GM12878 (cell line): ENCODE data around the gene GABRB1. TPM values are rescaled to one million over a fixed set of nuclear protein-coding genes. Genes with fewer than 3 reads are reported as not detected.

Experiments used
- ATAC-seq: fragments of 200-7000 bp; cut with Tn5 transposase; 3 replicates; pipeline ENCODE4 v1.9.1; 2020; ENCODE audit warnings: mild to moderate bottlenecking, moderate library complexity
- BruUV-seq: library from RNA; stranded (reverse); fragments of 400-500 nt; replicated peaks from 2 replicates; lab custom pipeline; 2021; lab: Mats Ljungman, UMichigan
- CTCF ChIA-PET: fragments of 300-600 bp; sonication (Branson Sonifier 250); formaldehyde crosslinking; extraction: SDS; loops from one replicate; lab custom pipeline; 2021; ENCODE audit warnings: inconsistent platforms; lab: Yijun Ruan, JAX
- POLR2A ChIA-PET: fragments of 350-600 bp; formaldehyde crosslinking; extraction: SDS; loops from one replicate; lab custom pipeline; 2021; ENCODE audit warnings: inconsistent platforms; lab: Charles Lee
- RAD21 ChIA-PET: fragments of 300-600 bp; sonication (Branson Sonifier 250); formaldehyde crosslinking; loops from one replicate; lab custom pipeline; 2023; ENCODE audit warnings: antibody characterized with exemption; ENCODE audit not compliant: unreplicated experiment; lab: Charles Lee
- SMC1A ChIA-PET: fragments of 300-600 bp; sonication (Branson Sonifier 250); formaldehyde crosslinking; loops from one replicate; lab custom pipeline; 2023; ENCODE audit not compliant: unreplicated experiment, uncharacterized antibody; lab: Charles Lee
- DNase-seq: peaks from one replicate; pipeline ENCODE4 v3.0.0-alpha.2; 2011; ENCODE audit warnings: low read depth, low spot score
- FAIRE-seq: peaks from 3 replicates; lab custom pipeline; 2011; peaks lifted over from hg19 to GRCh38; lab: Jason Lieb, UNC
- H2AFZ ChIP-seq: 2 replicates; pipeline ENCODE4 v1.6.0; 2011; ENCODE audit warnings: low read depth, low read length, control low read depth; ENCODE audit not compliant: control insufficient read depth
- H3K27ac ChIP-seq: 2 replicates; pipeline ENCODE4 v1.5.1; 2011; ENCODE audit warnings: control low read depth; ENCODE audit not compliant: control insufficient read depth, insufficient read depth
- H3K27me3 ChIP-seq, 2 experiments: replicated peaks in 1 of 2; 2 replicates each; pipeline versions ENCODE4 v1.6.0 to v1.6.1; 2011; ENCODE audit warnings: low read length in 1 of 2; ENCODE audit not compliant: control insufficient read depth in 2 of 2, insufficient read depth in 2 of 2
- H3K36me3 ChIP-seq, 2 experiments: 2 replicates each; pipeline ENCODE4 v1.5.1; 2011; ENCODE audit warnings: low read length in 1 of 2; ENCODE audit not compliant: control insufficient read depth in 2 of 2, insufficient read depth in 2 of 2
- H3K4me1 ChIP-seq: 2 replicates; pipeline ENCODE4 v1.6.1; 2011; ENCODE audit warnings: mild to moderate bottlenecking, low read length, moderate library complexity, mixed read lengths; ENCODE audit not compliant: control insufficient read depth, insufficient read depth
- H3K4me2 ChIP-seq: 2 replicates; pipeline ENCODE4 v1.6.0; 2011; ENCODE audit warnings: control low read depth; ENCODE audit not compliant: control insufficient read depth, insufficient read depth
- H3K4me3 ChIP-seq: fragments of 200-600 bp; sonication (generic); 2 replicates; pipeline ENCODE4 v1.5.1; 2016
- H3K79me2 ChIP-seq: 2 replicates; pipeline ENCODE4 v1.6.0; 2011; ENCODE audit warnings: low read length; ENCODE audit not compliant: control insufficient read depth, insufficient read depth
- H3K9ac ChIP-seq: 2 replicates; pipeline ENCODE4 v1.8.0; 2011; ENCODE audit warnings: low read length, control low read depth, mixed read lengths; ENCODE audit not compliant: control insufficient read depth, insufficient read depth
- H3K9me3 ChIP-seq: replicated peaks from 3 replicates; pipeline ENCODE4 v1.5.1; 2011; ENCODE audit warnings: mild to moderate bottlenecking, low read length; ENCODE audit not compliant: control insufficient read depth, insufficient read depth
- H4K20me1 ChIP-seq: 2 replicates; pipeline ENCODE4 v1.6.0; 2011; ENCODE audit not compliant: control insufficient read depth, insufficient read depth
- CEBPB ChIP-seq, 2 experiments: fragments of 150-350 bp in 1 of 2; IDR thresholded peaks; 2 replicates each; pipeline ENCODE4 v1.6.1; 2012 to 2014; ENCODE audit warnings: low read depth in 2 of 2, low read length in 2 of 2, borderline replicate concordance in 1 of 2, inconsistent platforms in 1 of 2
- CHD1 ChIP-seq: IDR thresholded peaks from 2 replicates; pipeline ENCODE4 v1.6.1; 2012; ENCODE audit warnings: low read depth, low read length, improper control_type of control experiment
- E2F4 ChIP-seq: IDR thresholded peaks from 2 replicates; pipeline ENCODE4 v1.6.1; 2012; ENCODE audit warnings: low read depth, low read length, improper control_type of control experiment
- FOS ChIP-seq: IDR thresholded peaks from 3 replicates; pipeline ENCODE4 v1.6.1; 2011; ENCODE audit warnings: borderline replicate concordance; ENCODE audit not compliant: insufficient read length; ENCODE audit errors: extremely low read depth
- HDAC6 ChIP-seq: fragments of 200-600 bp; sonication (generic); IDR thresholded peaks from one replicate; pipeline ENCODE4 v1.8.0; 2017; ENCODE audit warnings: antibody characterized with exemption; ENCODE audit not compliant: unreplicated experiment
- KAT2A ChIP-seq: conservative IDR thresholded peaks from 2 replicates; pipeline ENCODE4 v1.6.1; 2011; ENCODE audit warnings: low read depth, low read length; ENCODE audit not compliant: control insufficient read depth
- LARP7 ChIP-seq: fragments of 450-650 bp; IDR thresholded peaks from 2 replicates; pipeline ENCODE4 v1.6.1; 2017; ENCODE audit warnings: mild to moderate bottlenecking
- MTA3 ChIP-seq: IDR thresholded peaks from 2 replicates; pipeline ENCODE4 v1.6.1; 2012; ENCODE audit warnings: low read length, inconsistent platforms, borderline replicate concordance
- POLR2AphosphoS5 ChIP-seq: IDR thresholded peaks from 2 replicates; pipeline ENCODE4 v1.6.1; 2011; ENCODE audit warnings: mild to moderate bottlenecking, low read length, inconsistent platforms
- RBBP5 ChIP-seq: fragments of 200-600 bp; sonication (generic); conservative IDR thresholded peaks from 2 replicates; pipeline ENCODE4 v1.6.1; 2016
- RUNX3 ChIP-seq: IDR thresholded peaks from 2 replicates; pipeline ENCODE4 v1.6.1; 2012; ENCODE audit warnings: low read length, inconsistent platforms
- USF1 ChIP-seq: IDR thresholded peaks from 2 replicates; pipeline ENCODE4 v1.6.1; 2011; ENCODE audit warnings: borderline replicate concordance, low read depth, mild to moderate bottlenecking, moderate library complexity, mixed read lengths, low read length; ENCODE audit not compliant: insufficient read depth; ENCODE audit errors: extremely low read length
- ZNF274 ChIP-seq: IDR thresholded peaks from one replicate; pipeline ENCODE4 v1.8.0; 2011; ENCODE audit not compliant: insufficient read length, insufficient read depth
- ZZZ3 ChIP-seq: IDR thresholded peaks from 2 replicates; pipeline ENCODE4 v1.6.1; 2011; ENCODE audit warnings: low read depth; ENCODE audit not compliant: control insufficient read depth, insufficient read length
- WGBS: methylation state at CpG from one replicate; pipeline ENCODE4 v1.1.6; 2016; ENCODE audit warnings: low lambda C conversion rate; ENCODE audit not compliant: insufficient replicate concordance, insufficient coverage; ENCODE audit errors: missing lambda C conversion rate; 5-methylcytosine and 5-hydroxymethylcytosine counted together
- in situ Hi-C: fragments of 300-500 bp; cut with MboI; formaldehyde crosslinking; loops from 9 replicates; pipeline ENCODE4 v1.14.3; 2018; ENCODE audit warnings: mixed read lengths
- intact Hi-C: fragments of 100-400 bp; cut with micrococcal nuclease; formaldehyde crosslinking; loops from one replicate; pipeline ENCODE4 v1.14.2; 2022; ENCODE audit not compliant: unreplicated experiment
- polyA plus RNA-seq, 11 experiments: library from polyadenylated mRNA; depleted of rRNA in 4 of 11; unstranded in 6 of 11; stranded (reverse) in 5 of 11; fragments of >200 nt; fragmentation: Nextera tagmentation in 4 of 11; fragmentation: Illumina TruSeq in 1 of 11; extraction: Ambion mirVana in 4 of 11; extraction: Trizol in 1 of 11; gene quantifications; 1 replicate in 1 of 11; 2 replicates in 10 of 11; pipeline versions ENCODE4 v1.2.1 to v1.2.3, GENCODE V29; 2011 to 2016; ENCODE audit warnings: inconsistent platforms in 2 of 11, missing spikeins in 2 of 11, low read depth in 1 of 11
- total RNA-seq, 4 experiments: library from RNA; depleted of rRNA in 3 of 4; stranded (reverse); fragments of >200 nt in 3 of 4; fragmentation: Illumina TruSeq in 1 of 4; extraction: Trizol in 1 of 4; gene quantifications; 2 replicates each; pipeline versions ENCODE4 v1.2.1 to v1.2.3, GENCODE V29; 2013 to 2021

Gene GABRB1
- total and polyA plus RNA-seq, 10 of the 15 experiments (the other 5 are each of a cell fraction or from before 2014, with no cell fraction given): 0.13 to 0.92 TPM; not detected in 8

- FAIRE-seq: no peak
- Histone ChIP-seq H3K27me3 (no peaks in the 10 kb centered on the region; a peak in 1 of 4 replicates), H3K4me3 (no peak overlapping the region), H3K9me3 (no peaks in the 10 kb centered on the region), H3K9ac (no peak overlapping the region), H2AFZ (no peak overlapping the region), H3K27ac (no peak overlapping the region), H4K20me1 (no peaks in the 10 kb centered on the region), H3K36me3 (no peaks in the 10 kb centered on the region), H3K4me2 (no peak overlapping the region), H3K4me1 (no peaks in the 10 kb centered on the region), H3K79me2 (no peaks in the 10 kb centered on the region)
- ChIA-PET SMC1A (interaction anchor here (0.6 to 0.8 kb wide), 2 partner anchors 12 to 21 kb away, joined by 3 read pairs; no protein-coding TSS in a partner anchor), CTCF (interaction anchor here (0.8 to 1.0 kb wide), 2 partner anchors 183 to 373 kb away, joined by 3 read pairs; no protein-coding TSS in a partner anchor), RAD21 (interaction anchor here (0.8 kb wide), 1 partner anchor 95 kb away, joined by 3 read pairs; no protein-coding TSS in a partner anchor), POLR2A (no interaction called here)
- no peak for DNase-seq
- in situ Hi-C loops (no loop called here), intact Hi-C loops (no loop called here)
- no TSS peak for BruUV-seq
- no peak for ATAC-seq
- 6% methylated on average over 1 of the region's 1 CpG for WGBS
- TF ChIP-seq FOS (no peak), ZZZ3 (no peak), MTA3 (no peak), E2F4 (no peak), RUNX3 (no peak), RBBP5 (no peak), CEBPB (IDR thresholded peaks at IDR 0.05; ENCODE audit: borderline replicate concordance in 1 of 2, low read depth in 2 of 2, low read length in 2 of 2) (no peak), CHD1 (no peak), KAT2A (no peak), POLR2AphosphoS5 (no peak), LARP7 (no peak), HDAC6 (no peak), USF1 (no peak), ZNF274 (no peak)
Measured at GRCh38 chr4:47217291-47217690, 185.9 kb downstream of the GABRB1 start.
